SKM-1 treated with dmso at 0.1 percent for 144 hours (cell line): ENCODE data around the gene DNAJB9.

Experiments used
- DNase-seq: peaks from one replicate; lab custom pipeline; 2025; ENCODE audit not compliant: unreplicated experiment; lab: John Stamatoyannopoulos, UW

Gene DNAJB9

DNA sequence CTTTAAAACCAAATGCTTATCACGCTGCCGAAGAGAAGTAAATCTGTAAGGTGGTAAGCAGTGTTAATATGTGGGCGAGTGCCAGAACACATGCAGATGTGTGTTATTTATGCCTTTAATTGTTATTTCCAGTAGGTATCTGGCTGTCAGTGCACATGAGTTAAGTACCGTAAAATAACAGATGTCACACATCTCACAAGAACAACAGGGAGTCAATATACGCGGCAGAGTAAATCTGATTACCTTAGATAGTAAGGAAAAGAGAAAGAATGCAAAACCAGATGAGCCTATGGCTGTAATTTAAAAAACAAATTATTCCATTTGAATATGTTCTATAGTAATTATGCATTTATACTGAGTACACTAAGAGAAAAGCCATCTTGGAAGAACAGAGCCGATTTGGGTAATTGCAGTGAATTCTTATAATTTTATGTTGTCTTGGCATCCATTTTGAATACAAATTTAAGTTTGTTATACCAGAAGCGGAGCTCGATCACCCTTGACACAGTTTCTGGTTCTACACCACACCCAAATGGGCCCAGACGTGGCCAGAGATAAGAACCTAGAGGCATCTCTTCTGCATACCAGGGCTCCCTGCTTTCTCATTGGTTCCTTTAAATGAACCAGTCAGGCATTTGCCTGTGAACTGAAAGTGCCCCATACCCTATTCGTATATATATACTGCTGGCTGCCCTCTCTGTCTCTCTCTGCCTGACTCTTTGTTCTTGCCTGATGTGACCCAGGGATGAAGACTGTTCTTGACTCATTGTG lies 34.8 kb downstream of the DNAJB9 start:
- DNase-seq = no peak

- no peak for DNase-seq
Observed at GRCh38 chr7:108605559-108606201, 36.0 kb downstream of the DNAJB9 start.

DNA sequence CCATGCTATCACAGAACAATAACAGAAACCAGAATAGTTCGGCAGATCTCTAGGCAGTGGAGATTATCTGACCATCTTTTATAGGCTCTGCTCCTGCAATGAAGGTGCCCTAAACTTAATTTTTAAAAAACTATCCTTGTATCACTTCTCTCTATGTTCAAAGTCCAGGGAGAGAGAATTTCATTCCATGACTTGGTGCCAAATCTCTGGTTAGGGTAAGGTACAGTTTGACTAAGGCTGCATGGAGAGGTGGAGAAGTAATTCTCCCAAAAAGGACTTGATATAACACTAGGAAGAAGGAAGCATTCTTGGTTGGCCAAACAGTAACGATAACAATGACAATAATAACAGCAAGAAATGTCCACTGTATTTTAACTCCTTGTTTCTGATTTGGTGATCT lies 40.0 kb downstream of the DNAJB9 start:
- no peak for DNase-seq

GRCh38 chr7:108611268-108611667 lies 41.6 kb downstream of the DNAJB9 start:
- DNase-seq = no peak

DNA sequence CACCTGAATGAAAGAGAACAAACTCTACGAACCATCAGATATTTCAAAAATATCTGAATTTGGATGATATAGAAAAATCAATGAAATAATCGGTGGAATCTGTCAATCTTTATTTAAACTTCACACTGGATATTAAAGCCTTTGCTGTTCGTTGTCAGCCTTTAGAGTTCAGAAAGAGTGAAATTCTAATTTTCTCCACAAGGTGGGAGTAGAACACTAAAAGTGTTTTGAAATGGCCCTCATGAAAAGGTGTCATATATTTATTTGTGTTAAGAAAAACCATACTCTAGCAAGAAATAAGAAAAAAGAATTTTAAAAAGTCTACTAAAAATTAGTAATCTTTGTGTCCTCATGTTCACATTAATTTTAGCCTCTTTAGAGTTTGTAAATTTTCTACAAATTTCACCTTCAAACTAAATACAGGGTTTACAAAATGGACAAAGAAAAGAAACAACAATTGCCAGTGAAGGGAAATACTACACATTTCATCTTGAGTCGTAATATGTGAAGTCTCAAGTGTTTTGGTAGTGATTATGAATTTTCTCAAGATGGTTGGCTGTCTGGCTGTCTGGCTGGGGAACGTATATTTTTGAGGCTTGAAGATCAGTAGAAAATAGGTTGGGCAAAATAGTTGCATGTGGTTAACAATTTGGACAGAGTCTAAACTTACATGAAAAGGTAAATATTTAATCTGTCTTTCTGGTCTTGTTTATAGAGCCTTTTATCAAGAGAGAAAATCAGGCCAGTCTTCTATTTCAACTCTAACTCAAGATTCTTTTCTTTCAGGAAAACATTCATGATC lies 43.7 kb downstream of the DNAJB9 start:
- DNase-seq = peak; percentile 44

DNA sequence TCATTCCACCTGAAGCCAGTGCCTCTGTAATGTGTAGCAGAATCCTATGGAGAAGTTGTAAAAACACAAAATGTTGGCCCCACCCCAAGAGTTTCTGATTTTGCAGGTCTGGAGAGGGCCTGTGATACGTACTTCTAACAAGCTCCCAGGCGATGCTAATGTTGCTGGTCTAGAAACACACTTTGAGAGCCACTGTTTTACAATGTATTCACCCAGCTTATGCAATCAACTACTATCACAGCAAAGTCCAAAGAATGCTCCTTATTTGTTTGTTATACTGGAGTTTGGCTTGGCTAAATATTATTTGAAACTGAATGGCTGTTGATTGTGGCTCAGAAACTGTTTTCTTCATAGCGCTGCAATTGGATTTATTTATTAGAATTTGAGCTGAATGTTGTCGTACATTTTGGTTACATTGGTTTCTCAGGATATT lies 44.3 kb downstream of the DNAJB9 start:
- DNase-seq = no peak

- no peak for DNase-seq
Observed at GRCh38 chr7:108614896-108615295, 45.2 kb downstream of the DNAJB9 start.

DNA sequence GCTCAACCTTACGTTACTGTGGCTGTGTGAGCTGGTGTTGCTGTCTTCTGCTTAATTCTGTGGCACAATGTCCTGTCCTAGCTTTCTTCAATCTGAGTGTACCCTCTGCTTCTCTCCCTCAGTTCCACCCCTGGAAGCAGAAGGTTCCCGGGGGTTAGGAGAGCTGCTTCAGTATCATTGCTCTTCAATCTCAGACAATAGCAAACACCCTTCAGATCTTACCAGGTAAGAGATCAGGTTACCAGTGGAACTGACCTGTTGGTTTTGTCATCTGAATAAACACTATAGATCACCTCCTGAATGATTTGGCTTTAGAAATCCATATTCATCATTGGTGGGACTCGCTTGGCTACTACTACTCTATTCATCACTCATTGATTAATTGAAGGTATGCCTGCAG lies 48.4 kb downstream of the DNAJB9 start:
- DNase-seq = no peak

- no peak for DNase-seq
Observed at GRCh38 chr7:108623220-108623619, 53.5 kb downstream of the DNAJB9 start.
